NCI-H226 (cell line): ENCODE data around the gene BTK.
A peak's percentile ranks its signal among the peaks of the same experiment; 100 is the strongest.

ENCODE experiments used
- DNase-seq: peaks from one replicate; pipeline ENCODE4 v3.0.0-alpha.2; 2015

The BTK gene

GRCh38 chrX:101385795-101386541, at the start of gene BTK:
Gene BTK, minus strand, starts transcription at chrX:101386191. Its CDS starts 10,907 bp downstream, at chrX:101375284.
- no peak for DNase-seq

- no peak for DNase-seq
Observed at GRCh38 chrX:101430457-101431078, 44.6 kb upstream of the BTK start.

- no peak for DNase-seq
Observed at GRCh38 chrX:101429934-101430333, 43.9 kb upstream of the BTK start.

GRCh38 chrX:101427954-101428353, 42.0 kb upstream of the BTK start:
- DNase-seq = no peak

GRCh38 chrX:101419489-101419888, 33.5 kb upstream of the BTK start:
- DNase-seq = no peak

- DNase-seq = no peak
Observed at GRCh38 chrX:101417981-101418841, 32.2 kb upstream of the BTK start.

- no peak for DNase-seq
Observed at GRCh38 chrX:101417190-101417589, 31.2 kb upstream of the BTK start.

- DNase-seq = no peak
Observed at GRCh38 chrX:101416691-101417090, 30.7 kb upstream of the BTK start.

- no peak for DNase-seq
Observed at GRCh38 chrX:101415180-101416145, 29.5 kb upstream of the BTK start.

- no peak for DNase-seq
Observed at GRCh38 chrX:101411984-101412383, 26.0 kb upstream of the BTK start.

GRCh38 chrX:101410461-101410860, 24.5 kb upstream of the BTK start:
- DNase-seq = no peak

GRCh38 chrX:101409043-101409442, 23.1 kb upstream of the BTK start:
- DNase-seq = no peak

GRCh38 chrX:101408532-101408841, 22.5 kb upstream of the BTK start:
- DNase-seq = no peak

- DNase-seq = peak; percentile 93
Observed at GRCh38 chrX:101407748-101408531, 21.9 kb upstream of the BTK start, which contains the start of the genes GLA and HNRNPH2. Gene GLA, minus strand, starts transcription at chrX:101407925. Its CDS starts 22 bp downstream, at chrX:101407903. Gene HNRNPH2, plus strand, starts transcription at chrX:101408222. Its CDS starts 3,767 bp downstream, at chrX:101411989.

- DNase-seq = no peak
Observed at GRCh38 chrX:101407167-101407747, 21.3 kb upstream of the BTK start.

- DNase-seq = no peak
Observed at GRCh38 chrX:101399825-101400224, 13.8 kb upstream of the BTK start.

- no peak for DNase-seq
Observed at GRCh38 chrX:101398694-101399093, 12.7 kb upstream of the BTK start.

GRCh38 chrX:101397779-101398178, 11.8 kb upstream of the BTK start:
- peak; percentile 4 for DNase-seq

GRCh38 chrX:101395789-101396188, 9.8 kb upstream of the BTK start:
- DNase-seq = no peak

GRCh38 chrX:101394372-101394771, 8.4 kb upstream of the BTK start:
- no peak for DNase-seq
